ENCODE results near the gene CHST9. TPM values are rescaled to one million over a fixed set of nuclear protein-coding genes. Genes with fewer than 3 reads are reported as not detected.

CHST9 gene
- total RNA-seq, 2 donors from 2014 or later = 10.3 to 19.3 TPM

DNA sequence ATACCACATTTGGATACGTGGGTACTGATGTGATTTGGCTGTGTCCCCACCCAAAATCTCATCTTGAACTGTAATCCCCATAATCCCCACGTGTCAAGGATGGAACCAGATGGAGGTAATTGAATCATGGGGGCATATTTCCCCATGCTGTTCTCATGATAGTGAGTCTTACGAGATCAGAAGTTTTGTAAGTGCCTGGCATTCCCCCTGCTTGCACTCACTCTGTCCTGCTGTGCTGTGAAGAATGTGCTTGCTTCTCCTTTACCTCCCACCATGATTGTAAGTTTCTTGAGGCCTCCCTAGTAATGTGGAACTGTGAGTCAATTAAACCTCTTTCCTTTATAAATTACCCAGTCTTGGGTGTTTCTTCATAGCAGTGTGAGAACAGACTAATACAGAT is 70.3 kb downstream of the CHST9 start:
- TF ChIP-seq POLR2AphosphoS5 (IDR thresholded peaks at IDR 0.05) (no peak), POLR2A (IDR thresholded peaks at IDR 0.05) (no peak)
- TF ChIP-seq, protein P1, sequence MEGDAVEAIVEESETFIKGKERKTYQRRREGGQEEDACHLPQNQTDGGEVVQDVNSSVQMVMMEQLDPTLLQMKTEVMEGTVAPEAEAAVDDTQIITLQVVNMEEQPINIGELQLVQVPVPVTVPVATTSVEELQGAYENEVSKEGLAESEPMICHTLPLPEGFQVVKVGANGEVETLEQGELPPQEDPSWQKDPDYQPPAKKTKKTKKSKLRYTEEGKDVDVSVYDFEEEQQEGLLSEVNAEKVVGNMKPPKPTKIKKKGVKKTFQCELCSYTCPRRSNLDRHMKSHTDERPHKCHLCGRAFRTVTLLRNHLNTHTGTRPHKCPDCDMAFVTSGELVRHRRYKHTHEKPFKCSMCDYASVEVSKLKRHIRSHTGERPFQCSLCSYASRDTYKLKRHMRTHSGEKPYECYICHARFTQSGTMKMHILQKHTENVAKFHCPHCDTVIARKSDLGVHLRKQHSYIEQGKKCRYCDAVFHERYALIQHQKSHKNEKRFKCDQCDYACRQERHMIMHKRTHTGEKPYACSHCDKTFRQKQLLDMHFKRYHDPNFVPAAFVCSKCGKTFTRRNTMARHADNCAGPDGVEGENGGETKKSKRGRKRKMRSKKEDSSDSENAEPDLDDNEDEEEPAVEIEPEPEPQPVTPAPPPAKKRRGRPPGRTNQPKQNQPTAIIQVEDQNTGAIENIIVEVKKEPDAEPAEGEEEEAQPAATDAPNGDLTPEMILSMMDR (IDR thresholded peaks at IDR 0.05) = no peak
- Histone ChIP-seq H3K4me3 (no peak overlapping the region), H3K27ac (no peak overlapping the region), H3K36me3 (no peaks in the 10 kb centered on the region), H3K9me3 (no peaks in the 10 kb centered on the region), H3K27me3 (replicated peaks; ENCODE audit: insufficient read depth) (no peaks in the 10 kb centered on the region), H3K4me1 (replicated peaks) (no peaks in the 10 kb centered on the region)
- intact Hi-C loops (cut with DNase I) = no loop called here
- DNase-seq (ENCODE audit: low spot score) = no peak
- WGBS = 65% methylated on average over 3 of the region's 3 CpGs

DNA sequence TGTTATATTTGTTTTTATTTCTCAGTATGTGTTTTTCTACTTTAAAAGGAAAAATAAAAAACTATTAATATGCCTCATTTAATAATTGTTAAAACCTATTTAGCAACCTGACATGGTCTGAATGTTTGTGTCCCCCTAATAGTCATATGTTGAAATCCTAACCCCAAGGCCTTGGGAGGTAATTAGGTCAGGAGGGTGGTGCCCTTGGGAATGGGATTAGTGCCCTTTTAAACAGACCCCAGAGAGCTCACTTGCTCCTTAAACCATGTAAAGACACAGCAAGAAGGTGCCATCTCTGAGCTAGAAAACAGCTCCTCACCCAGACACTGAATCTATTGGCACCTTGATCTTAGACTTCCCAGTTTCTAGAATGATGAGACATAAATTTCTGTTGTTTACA is 71.8 kb downstream of the CHST9 start:
- H3K9me3 ChIP-seq = no peaks in the 10 kb centered on the region
- no peaks in the 10 kb centered on the region for H3K27me3 ChIP-seq (replicated peaks; ENCODE audit: insufficient read depth)
- H3K4me3 ChIP-seq = no peak overlapping the region
- intact Hi-C loops (cut with DNase I) = no loop called here
- no peaks in the 10 kb centered on the region for H3K36me3 ChIP-seq
- H3K4me1 ChIP-seq (replicated peaks) = no peaks in the 10 kb centered on the region
- TF ChIP-seq POLR2AphosphoS5 (IDR thresholded peaks at IDR 0.05) (no peak), POLR2A (IDR thresholded peaks at IDR 0.05) (no peak)
- TF ChIP-seq, protein P1 (IDR thresholded peaks at IDR 0.05) = no peak
- H3K27ac ChIP-seq = no peak overlapping the region
- DNase-seq (ENCODE audit: low spot score) = no peak

DNA sequence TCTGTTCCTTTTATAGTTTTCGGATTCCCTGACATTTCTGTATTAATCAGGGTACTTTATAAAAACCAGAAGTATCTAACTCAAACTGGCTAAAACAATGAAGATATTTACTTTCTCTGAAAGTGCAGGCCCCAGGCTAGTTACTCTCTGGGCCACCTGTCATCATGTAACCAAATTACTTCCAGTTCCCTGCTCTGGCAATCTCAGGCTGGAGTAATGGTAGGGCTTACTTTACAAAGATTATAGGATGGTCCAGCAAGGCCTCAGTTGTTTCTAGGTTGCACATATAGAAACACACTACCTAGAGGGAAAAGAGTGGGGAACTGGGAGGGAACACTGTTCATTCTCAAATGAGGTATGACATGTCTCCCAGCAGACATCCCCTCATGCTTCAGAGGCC is 74.8 kb downstream of the CHST9 start:
- Histone ChIP-seq H3K27me3 (replicated peaks; ENCODE audit: insufficient read depth) (no peaks in the 10 kb centered on the region), H3K4me1 (replicated peaks) (no peaks in the 10 kb centered on the region), H3K4me3 (no peak overlapping the region), H3K27ac (no peak overlapping the region), H3K9me3 (no peaks in the 10 kb centered on the region), H3K36me3 (no peaks in the 10 kb centered on the region)
- intact Hi-C loops (cut with DNase I) = no loop called here
- DNase-seq (ENCODE audit: low spot score) = no peak
- WGBS = 76% methylated on average over 1 of the region's 1 CpG
- TF ChIP-seq POLR2AphosphoS5 (IDR thresholded peaks at IDR 0.05) (no peak), POLR2A (IDR thresholded peaks at IDR 0.05) (no peak)
- TF ChIP-seq, protein P1 (IDR thresholded peaks at IDR 0.05) = no peak

DNA sequence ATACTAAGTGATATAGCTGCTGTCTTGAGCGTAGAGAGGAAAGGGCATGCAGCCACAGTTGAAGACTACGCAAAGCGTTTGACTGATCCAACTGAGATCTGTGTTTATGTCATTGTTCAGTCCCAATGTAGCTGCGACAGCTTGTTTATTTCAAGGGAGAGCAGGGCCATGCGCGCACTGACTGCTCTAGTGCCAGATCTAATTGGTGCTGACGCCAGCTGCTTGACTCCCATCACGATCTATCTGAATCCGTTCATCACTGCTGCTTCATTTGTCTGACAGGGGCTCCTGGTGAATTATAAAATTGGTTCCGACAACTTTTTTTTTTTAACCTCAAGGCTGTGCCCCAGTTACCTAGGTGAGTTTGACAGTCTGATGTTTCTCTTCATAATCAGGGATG is 75.7 kb downstream of the CHST9 start:
- Histone ChIP-seq H3K4me1 (replicated peaks) (no peaks in the 10 kb centered on the region), H3K27ac (no peak overlapping the region), H3K9me3 (no peaks in the 10 kb centered on the region), H3K4me3 (no peak overlapping the region), H3K27me3 (replicated peaks; ENCODE audit: insufficient read depth) (no peaks in the 10 kb centered on the region), H3K36me3 (no peaks in the 10 kb centered on the region)
- WGBS = 87% methylated on average over 10 of the region's 10 CpGs
- no peak for DNase-seq (ENCODE audit: low spot score)
- intact Hi-C loops (cut with DNase I) = no loop called here
- TF ChIP-seq POLR2A (IDR thresholded peaks at IDR 0.05) (no peak), POLR2AphosphoS5 (IDR thresholded peaks at IDR 0.05) (no peak)
- TF ChIP-seq, protein P1 (IDR thresholded peaks at IDR 0.05) = no peak

DNA sequence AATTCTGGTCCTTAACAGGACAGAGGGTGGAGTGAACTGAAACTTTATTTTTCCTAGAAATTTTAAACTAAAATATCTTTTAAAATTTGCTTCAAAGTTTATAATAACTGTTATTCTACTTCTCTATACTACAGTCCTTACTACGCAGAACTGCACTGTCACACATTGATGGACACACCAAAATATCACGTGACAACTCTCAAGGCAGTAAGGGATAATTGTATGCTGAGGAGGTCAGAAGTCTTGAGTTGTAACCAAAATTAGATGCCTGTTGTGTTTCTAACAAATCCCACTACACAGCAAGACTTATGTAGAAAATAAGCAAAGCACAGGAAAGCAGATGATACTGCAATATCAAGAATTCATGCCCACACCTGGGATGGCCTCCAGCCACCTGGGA is 76.3 kb downstream of the CHST9 start:
- no peaks in the 10 kb centered on the region for H3K36me3 ChIP-seq
- no peak overlapping the region for H3K4me3 ChIP-seq
- intact Hi-C loops (cut with DNase I) = no loop called here
- no peaks in the 10 kb centered on the region for H3K27me3 ChIP-seq (replicated peaks; ENCODE audit: insufficient read depth)
- no peak overlapping the region for H3K27ac ChIP-seq
- no peaks in the 10 kb centered on the region for H3K9me3 ChIP-seq
- no peaks in the 10 kb centered on the region for H3K4me1 ChIP-seq (replicated peaks)
- DNase-seq (ENCODE audit: low spot score) = no peak
- WGBS = 92% methylated on average over 2 of the region's 2 CpGs
- TF ChIP-seq, protein P1 (IDR thresholded peaks at IDR 0.05) = no peak
- no peak for TF ChIP-seq POLR2A (IDR thresholded peaks at IDR 0.05)
- no peak for TF ChIP-seq POLR2AphosphoS5 (IDR thresholded peaks at IDR 0.05)

All from prostate gland (tissue), 2 donors.